Stimulated activated CD8-positive, alpha-beta memory T cell treated with anti-CD3 and anti-CD28 coated beads, Interleukin-4, amount 100 ng/mL, for 1 hour (primary cell): ENCODE results near the gene GATC.

Experiments used
- DNase-seq, 2 donors: peaks; one replicate each; pipeline ENCODE4 v3.0.0-alpha.2; 2020; ENCODE audit warnings: low read depth in 2 of 2, low spot score in 1 of 2

GATC gene, protein sequence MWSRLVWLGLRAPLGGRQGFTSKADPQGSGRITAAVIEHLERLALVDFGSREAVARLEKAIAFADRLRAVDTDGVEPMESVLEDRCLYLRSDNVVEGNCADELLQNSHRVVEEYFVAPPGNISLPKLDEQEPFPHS

GRCh38 chr12:120445911-120446843 is at the start of gene GATC, which contains the start of gene TRIAP1:
Gene GATC, plus strand, starts transcription at chr12:120446444. Its CDS starts 37 bp downstream, at chr12:120446481.
Gene TRIAP1, minus strand, starts transcription at chr12:120446384. Its CDS starts 12 bp downstream, at chr12:120446372.
- peak; percentile 65 to 73 for DNase-seq

- DNase-seq = no peak
Measured at GRCh38 chr12:120397824-120398540, 48.3 kb upstream of the GATC start.

GRCh38 chr12:120399531-120399930 is 46.7 kb upstream of the GATC start:
- no peak for DNase-seq

DNA sequence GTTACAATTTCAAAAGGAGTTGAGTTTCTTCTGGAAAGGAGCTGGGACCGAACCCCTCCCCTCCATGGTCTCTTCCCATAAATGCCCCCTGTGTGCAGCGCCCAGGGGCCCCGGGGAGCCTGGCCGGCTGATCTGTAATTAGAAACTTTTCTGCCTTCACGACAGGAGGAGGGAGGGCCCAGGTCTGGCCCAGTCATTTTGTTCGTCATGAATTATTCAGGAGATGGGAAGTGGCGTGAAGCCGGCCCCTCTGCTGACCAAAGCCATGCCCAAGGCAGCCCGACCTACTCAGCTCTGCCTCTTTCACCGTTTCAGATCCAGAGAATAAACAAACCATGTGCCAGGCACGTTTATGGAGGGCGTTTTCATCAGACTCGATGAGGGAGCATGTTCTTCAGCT is 44.0 kb upstream of the GATC start:
- no peak for DNase-seq

DNA sequence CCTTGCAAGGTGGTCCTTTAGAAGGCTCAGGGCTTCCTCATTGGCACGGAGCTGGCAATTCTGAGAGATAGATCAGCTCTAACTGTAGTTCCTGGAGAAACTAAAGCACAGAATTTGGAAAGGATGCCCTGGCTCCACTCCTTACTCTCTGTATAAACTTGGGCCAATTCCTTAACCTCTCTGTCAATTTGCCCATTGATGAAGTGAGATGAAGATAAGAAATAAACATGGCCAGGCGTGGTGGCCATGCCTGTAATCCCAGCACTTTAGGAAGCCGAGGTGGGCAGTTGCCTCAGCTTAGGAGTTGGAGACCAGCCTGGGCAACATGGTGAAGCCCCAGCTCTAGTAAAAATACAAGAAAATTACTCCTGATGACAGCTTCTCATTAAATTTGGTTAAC is 42.4 kb upstream of the GATC start:
- no peak for DNase-seq

DNA sequence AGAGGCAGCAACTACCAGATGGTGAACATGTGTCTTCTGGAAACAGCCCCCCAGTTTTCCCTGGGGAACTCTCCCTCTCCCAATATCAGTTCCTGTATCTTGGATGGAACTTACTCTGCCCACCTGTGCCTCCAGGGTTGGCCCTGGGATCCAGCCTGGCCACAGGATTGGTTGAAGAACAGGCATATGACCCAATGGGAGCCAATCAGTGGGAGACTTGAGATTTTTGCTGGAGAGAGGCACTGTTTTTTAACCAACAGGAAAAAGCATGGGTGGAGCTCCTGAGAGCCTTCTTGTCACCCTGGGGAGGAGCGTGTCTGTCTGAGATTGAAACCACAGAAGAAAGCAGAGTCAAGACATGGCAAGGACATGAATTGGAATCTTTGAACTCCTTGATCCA is 42.0 kb upstream of the GATC start:
- no peak for DNase-seq

DNA sequence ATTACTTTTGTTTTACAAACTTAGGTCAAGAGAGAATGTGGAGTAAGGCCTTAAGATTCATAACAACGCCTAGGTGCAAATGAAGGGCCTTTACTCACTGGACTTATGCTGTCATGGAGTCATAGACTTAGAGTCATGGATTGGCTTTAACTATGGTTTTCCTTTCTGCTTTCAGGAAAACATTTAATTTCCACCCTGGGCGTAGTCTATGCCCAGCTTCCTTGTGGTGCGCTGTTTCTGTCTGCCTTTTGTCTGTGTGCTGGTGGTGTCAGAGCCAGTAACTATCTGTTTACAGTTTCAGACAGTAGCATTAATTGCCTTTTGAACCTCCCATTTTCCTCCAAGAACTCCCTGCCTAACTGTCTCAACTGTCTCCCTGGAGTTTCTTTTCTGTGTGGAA is 40.2 kb upstream of the GATC start:
- no peak for DNase-seq

GRCh38 chr12:120406553-120406952 is 39.7 kb upstream of the GATC start:
- no peak for DNase-seq

DNA sequence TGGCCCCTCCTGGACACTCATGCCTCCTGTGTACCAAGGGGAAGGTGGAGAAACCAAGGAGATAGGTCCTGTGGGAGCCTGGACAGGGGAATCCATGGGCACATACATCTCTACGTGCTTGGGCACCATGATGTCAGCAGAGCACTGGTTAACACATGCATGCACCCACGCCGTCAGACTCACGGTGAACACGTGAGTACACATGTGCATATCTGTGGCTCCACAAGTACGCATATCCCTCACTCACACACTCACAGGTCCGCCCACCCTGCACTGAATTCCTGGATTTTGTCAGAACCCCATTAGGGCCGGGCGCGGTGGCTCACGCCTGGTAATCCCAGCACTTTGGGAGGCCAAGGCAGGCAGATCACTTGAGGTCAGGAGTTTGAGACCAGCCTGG is 37.5 kb upstream of the GATC start:
- no peak for DNase-seq

- no peak for DNase-seq
Measured at GRCh38 chr12:120412421-120412820, 33.8 kb upstream of the GATC start.

DNA sequence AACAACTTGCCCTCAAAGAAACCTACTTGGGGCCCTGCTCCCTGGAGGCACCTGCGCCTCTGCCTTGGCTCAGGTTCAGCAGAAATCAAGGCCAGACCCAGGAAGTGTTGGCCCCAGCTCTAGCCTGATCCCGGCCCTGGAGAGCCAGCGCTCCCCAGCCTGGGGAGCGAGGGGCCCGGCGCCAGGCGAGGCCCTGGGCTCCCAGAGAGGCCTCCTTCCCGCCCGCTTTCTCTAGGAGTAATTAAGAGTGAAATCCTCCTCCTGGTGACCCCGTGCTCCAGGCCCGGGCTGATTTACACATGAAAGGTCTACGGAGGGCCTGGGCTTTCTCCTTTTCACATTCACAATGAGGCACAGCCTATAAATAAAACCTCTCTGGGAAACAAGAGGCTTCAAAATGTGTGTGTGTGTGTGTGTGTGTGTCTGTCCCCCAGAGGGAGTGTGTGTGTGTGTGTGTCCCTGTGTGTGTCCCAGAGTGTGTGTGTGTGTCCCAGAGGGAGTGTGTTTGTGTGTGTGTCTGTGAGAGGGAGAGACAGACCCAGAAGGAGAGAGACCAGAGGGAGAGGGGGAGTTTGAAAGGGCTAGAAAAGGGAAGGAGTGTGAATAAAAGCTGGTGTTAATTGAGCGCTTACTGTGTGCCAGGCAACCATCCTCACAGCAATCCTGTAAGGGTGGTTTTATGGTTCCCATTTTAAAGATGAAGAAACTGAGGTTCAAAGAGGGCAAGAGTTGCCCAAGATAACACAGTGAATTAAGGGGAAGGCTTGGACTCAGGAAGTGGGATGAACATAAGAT is 32.1 kb upstream of the GATC start:
- DNase-seq = no peak

DNA sequence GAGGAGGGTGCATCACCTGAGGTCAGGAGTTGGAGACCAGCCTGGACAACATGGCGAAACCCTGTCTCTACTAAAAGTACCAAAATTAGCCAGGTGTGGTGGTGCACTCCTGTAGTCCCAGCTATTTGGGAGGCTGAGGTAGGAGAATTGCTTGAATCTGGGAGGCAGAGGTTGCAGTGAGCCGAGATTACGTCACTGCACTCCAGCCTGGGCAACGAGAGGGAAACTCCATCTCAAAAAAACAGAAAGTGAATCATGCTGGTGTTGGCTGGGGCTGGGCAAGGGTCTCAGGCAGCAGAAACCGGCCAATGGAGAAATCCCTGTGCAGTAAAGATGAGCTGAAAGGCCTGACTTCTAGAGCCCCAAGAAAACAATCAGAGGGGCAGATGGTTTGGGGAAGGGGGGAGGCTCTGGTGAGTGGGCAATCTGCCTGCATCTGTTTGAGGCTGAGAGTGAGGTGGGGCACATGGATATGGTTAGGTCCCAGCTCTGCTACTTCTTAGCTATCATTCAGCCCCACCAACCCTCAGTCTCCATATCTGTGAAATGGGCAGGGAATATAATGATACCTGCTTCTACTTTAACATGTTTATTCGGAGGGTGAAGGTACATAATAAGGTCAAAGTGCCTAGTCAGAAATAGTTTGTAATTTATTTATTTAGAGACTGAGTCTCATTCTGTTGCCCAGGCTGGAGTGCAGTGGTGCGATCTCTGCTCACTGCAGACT is 29.6 kb upstream of the GATC start:
- DNase-seq = no peak

GRCh38 chr12:120417917-120418580 is 28.2 kb upstream of the GATC start:
- no peak for DNase-seq

GRCh38 chr12:120421701-120422100 is 24.5 kb upstream of the GATC start:
- DNase-seq = no peak

- DNase-seq = no peak
Measured at GRCh38 chr12:120422892-120423456, 23.3 kb upstream of the GATC start.

- no peak for DNase-seq
Measured at GRCh38 chr12:120425797-120426196, 20.4 kb upstream of the GATC start.

GRCh38 chr12:120428597-120429229 is 17.5 kb upstream of the GATC start:
- no peak for DNase-seq

DNA sequence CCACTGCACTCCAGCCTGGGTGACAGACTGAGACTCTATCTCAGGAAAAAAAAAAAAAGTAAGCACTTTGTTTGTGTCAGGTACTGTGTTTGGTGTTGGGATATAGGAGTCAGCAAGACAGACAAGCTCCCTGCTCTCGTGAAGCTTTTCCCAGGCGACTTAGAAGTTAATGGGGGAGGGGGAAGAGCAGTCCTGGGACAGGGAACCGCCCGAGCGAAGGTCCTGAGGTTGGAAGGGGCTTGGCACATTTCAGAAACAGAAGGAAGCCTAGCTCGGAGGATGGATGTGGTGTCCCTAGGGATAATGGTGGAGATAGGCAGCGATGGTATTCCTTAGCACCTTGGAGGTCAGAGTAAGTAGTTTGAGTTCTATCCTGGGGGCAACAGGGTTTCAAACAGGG is 16.9 kb upstream of the GATC start:
- no peak for DNase-seq
